OCI-LY1 (cell line): ENCODE measurements around the gene FAM131C.

Experiments used
- H2AFZ ChIP-seq: fragments of 200-600 bp; sonication (generic), shearing (Covaris generic); 2 replicates; pipeline ENCODE4 v1.6.0; 2014; ENCODE audit warnings: antibody characterized with exemption, mild to moderate bottlenecking, low read length
- H3F3A ChIP-seq: fragments of 200-600 bp; sonication (generic), shearing (Covaris generic); 2 replicates; pipeline ENCODE4 v1.6.0; 2014; ENCODE audit warnings: mild to moderate bottlenecking, antibody characterized with exemption, low read length, moderate library complexity; ENCODE audit not compliant: insufficient read depth
- H3K27ac ChIP-seq: fragments of 200-600 bp; sonication (generic); 2 replicates; pipeline ENCODE4 v1.5.1; 2014; ENCODE audit warnings: low read length, mixed run types, mild to moderate bottlenecking, low read depth; ENCODE audit not compliant: poor library complexity, severe bottlenecking
- H3K27me3 ChIP-seq: fragments of 200-600 bp; sonication (generic); 2 replicates; pipeline ENCODE4 v1.6.0; 2014; ENCODE audit warnings: antibody characterized with exemption, mild to moderate bottlenecking, low read length, moderate library complexity; ENCODE audit not compliant: insufficient read depth
- H3K36me3 ChIP-seq: fragments of 200-600 bp; sonication (generic); 2 replicates; pipeline ENCODE4 v1.6.1; 2014; ENCODE audit warnings: mild to moderate bottlenecking, antibody characterized with exemption, low read length, moderate library complexity, mixed read lengths; ENCODE audit not compliant: insufficient read depth
- H3K4me1 ChIP-seq: fragments of 200-600 bp; sonication (generic); 2 replicates; pipeline ENCODE4 v1.5.1; 2014; ENCODE audit warnings: mild to moderate bottlenecking, low read length, moderate library complexity; ENCODE audit not compliant: insufficient read depth, severe bottlenecking
- H3K4me2 ChIP-seq: fragments of 200-600 bp; sonication (generic), shearing (Covaris generic); 2 replicates; pipeline ENCODE4 v1.6.1; 2014; ENCODE audit warnings: low read length
- H3K4me3 ChIP-seq: fragments of 200-600 bp; sonication (generic); 2 replicates; pipeline ENCODE4 v1.5.1; 2014; ENCODE audit warnings: low read length, low read depth, mild to moderate bottlenecking, mixed read lengths; ENCODE audit not compliant: poor library complexity, severe bottlenecking
- H3K79me2 ChIP-seq: fragments of 200-600 bp; shearing (Covaris generic); 2 replicates; pipeline ENCODE4 v1.6.1; 2016; ENCODE audit warnings: mixed run types, low read length, mixed read lengths; ENCODE audit not compliant: insufficient read depth
- H3K9ac ChIP-seq: fragments of 200-600 bp; sonication (generic), shearing (Covaris generic); 2 replicates; pipeline ENCODE4 v1.6.1; 2014; ENCODE audit warnings: mild to moderate bottlenecking, low read length, mixed read lengths
- H3K9me2 ChIP-seq: fragments of 200-600 bp; sonication (generic), shearing (Covaris generic); 2 replicates; pipeline ENCODE4 v1.6.1; 2014; ENCODE audit warnings: low read depth, mild to moderate bottlenecking, low read length, mixed read lengths
- H3K9me3 ChIP-seq: fragments of 200-600 bp; shearing (Covaris generic); 2 replicates; pipeline ENCODE4 v1.6.1; 2014; ENCODE audit warnings: low read length, mixed read lengths
- H4K20me1 ChIP-seq: fragments of 200-600 bp; sonication (generic), shearing (Covaris generic); 2 replicates; pipeline ENCODE4 v1.6.0; 2016; ENCODE audit warnings: mild to moderate bottlenecking, low read length; ENCODE audit not compliant: insufficient read depth
- CTCF ChIP-seq: fragments of 200-600 bp; sonication (generic), shearing (Covaris generic); IDR thresholded peaks from 2 replicates; pipeline ENCODE4 v1.5.1; 2017; ENCODE audit warnings: mild to moderate bottlenecking, antibody characterized with exemption, low read length, moderate library complexity, mixed read lengths
- EZH2 ChIP-seq: fragments of 200-600 bp; sonication (generic), shearing (Covaris generic); IDR thresholded peaks from 2 replicates; pipeline ENCODE4 v1.8.0; 2017; ENCODE audit warnings: borderline replicate concordance, mixed run types, mild to moderate bottlenecking, antibody characterized with exemption, low read length, moderate library complexity, mixed read lengths

The FAM131C gene

GRCh38 chr1:16095447-16095846, 22.0 kb upstream of the FAM131C start:
- H3K36me3 ChIP-seq: no peaks in the 10 kb centered on the region
- no peaks in the 10 kb centered on the region for H3K79me2 ChIP-seq
- no peaks in the 10 kb centered on the region for H3K9me3 ChIP-seq
- no peaks in the 10 kb centered on the region for H4K20me1 ChIP-seq
- H3K9ac ChIP-seq: no peak overlapping the region
- H3K27me3 ChIP-seq: peaks cover 21% of the 10 kb centered on the region
- H3K4me1 ChIP-seq: no peaks in the 10 kb centered on the region
- no peaks in the 10 kb centered on the region for H3K9me2 ChIP-seq
- H3K4me3 ChIP-seq: no peak overlapping the region
- no peak overlapping the region for H3K4me2 ChIP-seq
- TF ChIP-seq EZH2 (no peak), CTCF (no peak)
- H3F3A ChIP-seq: no peaks in the 10 kb centered on the region
- H3K27ac ChIP-seq: no peak overlapping the region
- no peak overlapping the region for H2AFZ ChIP-seq

DNA sequence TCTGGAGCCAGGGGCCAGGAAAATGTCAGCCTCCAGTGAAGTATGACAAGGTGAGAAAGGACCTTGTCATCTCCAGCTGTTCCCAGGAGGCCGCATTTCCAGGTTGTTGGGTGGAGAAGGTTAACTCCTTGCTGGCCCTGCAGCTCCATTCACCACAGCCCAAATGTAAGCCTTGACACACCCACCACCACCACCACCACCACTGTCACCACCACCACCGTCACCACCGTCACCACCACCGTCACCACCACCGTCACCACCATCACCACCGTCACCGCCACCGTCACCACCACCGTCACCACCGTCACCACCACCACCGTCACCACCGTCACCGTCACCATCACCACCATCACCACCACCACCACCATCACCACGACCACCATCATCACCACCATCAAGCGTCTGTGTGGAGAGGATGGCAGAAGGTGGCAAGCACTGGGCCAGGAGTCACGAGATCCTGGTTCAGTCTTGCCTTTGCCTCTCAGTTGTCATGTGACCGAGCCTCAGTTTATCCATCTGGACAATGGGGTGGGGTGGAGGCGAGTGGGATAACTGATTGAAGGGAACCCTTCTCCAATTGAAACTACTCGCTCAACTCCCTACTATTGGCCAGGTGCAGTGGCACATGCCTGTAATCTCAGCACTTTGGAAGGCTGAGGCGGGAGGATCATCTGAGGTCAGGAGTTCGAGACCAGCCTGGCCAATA, 21.2 kb upstream of the FAM131C start:
- Histone ChIP-seq H3K36me3 (no peaks in the 10 kb centered on the region), H3K4me1 (no peaks in the 10 kb centered on the region), H3K9ac (no peak overlapping the region), H3K27ac (no peak overlapping the region), H3K4me3 (no peak overlapping the region), H3K27me3 (peaks cover 21% of the 10 kb centered on the region), H3K4me2 (no peak overlapping the region), H4K20me1 (no peaks in the 10 kb centered on the region), H2AFZ (no peak overlapping the region), H3K9me2 (no peaks in the 10 kb centered on the region), H3F3A (no peaks in the 10 kb centered on the region), H3K79me2 (no peaks in the 10 kb centered on the region), H3K9me3 (no peaks in the 10 kb centered on the region)
- TF ChIP-seq EZH2 (no peak), CTCF (no peak)

GRCh38 chr1:16093611-16094010, 20.2 kb upstream of the FAM131C start:
- H3K4me2 ChIP-seq: no peak overlapping the region
- H3K9me2 ChIP-seq: no peaks in the 10 kb centered on the region
- no peak overlapping the region for H3K27ac ChIP-seq
- H3K9ac ChIP-seq: no peak overlapping the region
- no peaks in the 10 kb centered on the region for H3F3A ChIP-seq
- no peak overlapping the region for H2AFZ ChIP-seq
- peaks cover 21% of the 10 kb centered on the region for H3K27me3 ChIP-seq
- H3K79me2 ChIP-seq: no peaks in the 10 kb centered on the region
- H3K9me3 ChIP-seq: no peaks in the 10 kb centered on the region
- no peaks in the 10 kb centered on the region for H3K4me1 ChIP-seq
- TF ChIP-seq CTCF (no peak), EZH2 (no peak)
- no peak overlapping the region for H3K4me3 ChIP-seq
- no peaks in the 10 kb centered on the region for H4K20me1 ChIP-seq
- no peaks in the 10 kb centered on the region for H3K36me3 ChIP-seq
